Stimulated activated CD8-positive, alpha-beta memory T cell treated with anti-CD3 and anti-CD28 coated beads, Interleukin-15, amount 100 ng/mL, for 48 hours (primary cell): ENCODE measurements around the gene SERPINB6.
"Not testable (repeated sequence)": the region's sequence is repeated elsewhere in the genome, so short reads cannot be mapped to it uniquely, and the experiment has no call there.

Experiments
- DNase-seq, 2 donors: peaks; one replicate each; pipeline ENCODE4 v3.0.0-alpha.2; 2020; ENCODE audit warnings: low read depth in 2 of 2

The SERPINB6 gene

DNA sequence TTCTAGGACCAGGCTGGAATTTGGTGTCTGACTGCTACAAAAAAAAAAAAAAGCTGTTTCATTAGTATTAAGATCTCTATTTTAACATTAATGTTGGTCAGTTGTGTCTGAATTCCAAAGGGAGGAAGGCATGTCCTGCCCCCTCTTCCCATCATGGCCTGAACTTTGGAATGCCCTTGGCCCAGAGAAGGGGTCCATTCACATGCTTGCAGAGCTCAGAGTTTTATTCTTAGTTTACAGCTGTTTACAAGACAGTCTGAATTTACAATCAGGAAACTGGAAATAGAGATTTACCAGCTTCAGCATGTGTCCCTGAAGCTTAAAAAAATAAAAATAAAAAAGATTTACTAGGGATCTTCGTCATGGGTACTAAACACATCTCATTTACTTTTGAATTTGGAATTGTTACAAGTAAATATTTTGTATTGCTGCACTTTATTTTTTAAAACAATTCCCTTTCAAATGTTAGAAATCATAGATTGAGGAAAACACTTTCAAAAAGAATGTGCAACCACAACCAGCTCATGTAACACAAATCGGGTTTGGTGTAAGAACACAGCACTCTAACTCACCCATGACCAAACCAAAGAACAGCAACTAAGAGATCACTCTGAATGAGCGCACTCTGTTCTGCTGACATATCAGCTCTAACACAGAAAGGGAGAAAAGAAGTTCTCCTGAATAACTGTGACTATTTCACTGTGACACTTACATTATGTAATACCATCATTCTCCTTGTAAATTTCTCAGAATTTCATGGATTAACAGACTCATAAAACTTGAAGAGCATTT, 6.6 kb upstream of the SERPINB6 start:
- DNase-seq = no peak

DNA sequence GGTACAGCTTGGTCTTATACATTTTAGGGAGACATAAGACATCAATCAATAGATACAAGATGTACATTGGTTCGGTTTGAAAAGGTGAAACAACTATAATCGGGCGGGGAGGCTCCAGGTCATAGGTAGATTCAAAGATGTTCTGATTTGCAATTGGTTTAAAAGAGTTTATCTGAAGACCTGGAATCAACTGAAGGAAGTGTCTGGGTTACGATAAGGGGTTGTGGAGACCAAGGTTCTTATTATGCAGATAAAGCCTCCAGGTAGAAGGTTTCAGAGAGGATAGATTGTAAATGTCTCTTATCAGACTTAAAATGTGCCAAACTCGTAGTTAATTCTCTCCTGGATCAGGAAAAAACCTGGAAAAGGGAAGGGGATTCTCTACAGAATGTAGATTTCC, 5.9 kb upstream of the SERPINB6 start:
- no peak for DNase-seq

- no peak for DNase-seq
These were observed 5.3 kb upstream of the SERPINB6 start for GRCh38 chr6:2976571-2977085.

DNA sequence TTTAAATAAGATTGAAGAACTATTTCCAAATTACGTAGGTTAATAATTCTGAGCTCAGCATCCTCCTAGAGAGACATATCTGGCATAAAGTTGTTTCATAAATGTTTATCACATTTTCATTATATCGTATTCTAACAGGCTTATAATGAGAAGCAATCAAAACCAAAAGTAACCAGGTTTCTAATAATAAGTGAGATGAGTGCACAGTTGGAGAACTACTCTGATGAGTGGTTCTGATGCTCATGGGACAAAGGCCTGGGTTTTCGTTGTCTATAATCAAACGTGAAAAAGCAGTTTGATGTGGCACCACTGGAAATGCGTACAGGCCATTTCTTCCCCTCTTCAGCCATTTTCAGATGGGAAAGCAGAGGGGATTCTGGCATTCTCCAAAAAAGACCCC, 4.7 kb upstream of the SERPINB6 start:
- DNase-seq = no peak

DNA sequence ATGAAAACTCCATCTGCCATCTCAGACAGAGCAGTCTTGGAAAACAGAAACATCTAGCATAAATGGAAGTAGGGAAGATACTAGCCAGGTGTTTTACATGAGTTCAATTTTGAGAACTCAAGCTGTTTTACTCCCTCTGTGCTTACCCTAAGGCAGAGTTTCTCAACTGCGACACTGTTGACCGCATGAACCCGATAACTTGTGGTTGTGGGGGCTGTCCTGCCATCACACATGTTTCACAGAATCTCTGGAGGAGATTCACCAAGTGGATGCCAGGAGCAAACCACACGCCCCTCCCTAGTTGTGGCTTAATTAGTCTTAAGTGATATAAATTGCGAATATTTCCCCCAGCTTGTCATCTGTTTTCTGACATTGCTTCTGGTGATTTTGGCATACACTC, 2.3 kb upstream of the SERPINB6 start:
- no peak for DNase-seq

DNA sequence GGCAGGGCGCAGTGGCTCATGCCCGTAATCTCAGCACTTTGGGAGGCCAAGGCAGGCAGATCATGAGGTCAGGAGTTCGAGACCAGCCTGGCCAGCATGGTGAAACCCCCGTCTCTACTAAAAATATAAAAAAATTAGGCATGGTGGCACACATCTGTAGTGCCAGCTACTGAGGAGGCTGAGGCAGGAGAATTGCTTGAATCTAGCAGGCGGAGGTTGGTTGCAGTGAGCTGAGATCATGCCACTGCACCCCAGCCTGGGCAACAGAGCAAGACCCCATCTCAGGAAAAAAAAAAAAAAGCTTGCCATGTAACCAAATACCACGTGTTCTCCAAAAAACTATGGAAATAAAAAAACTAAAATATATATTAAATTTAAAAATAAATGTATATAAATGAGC, 1.8 kb upstream of the SERPINB6 start:
- not testable (repeated sequence) for DNase-seq

- DNase-seq = not testable (repeated sequence)
These were observed 1.3 kb upstream of the SERPINB6 start for GRCh38 chr6:2972685-2973084.

GRCh38 chr6:2972219-2972487, 786 bp upstream of the SERPINB6 start:
- DNase-seq = not testable (repeated sequence)

- DNase-seq = peak in 1 of 2 donors; percentile 36
These were observed 481 bp downstream of the SERPINB6 start for GRCh38 chr6:2970753-2971419.

GRCh38 chr6:2970034-2970685, 1.2 kb downstream of the SERPINB6 start:
- no peak for DNase-seq

GRCh38 chr6:2969549-2969948, 1.8 kb downstream of the SERPINB6 start:
- no peak for DNase-seq

DNA sequence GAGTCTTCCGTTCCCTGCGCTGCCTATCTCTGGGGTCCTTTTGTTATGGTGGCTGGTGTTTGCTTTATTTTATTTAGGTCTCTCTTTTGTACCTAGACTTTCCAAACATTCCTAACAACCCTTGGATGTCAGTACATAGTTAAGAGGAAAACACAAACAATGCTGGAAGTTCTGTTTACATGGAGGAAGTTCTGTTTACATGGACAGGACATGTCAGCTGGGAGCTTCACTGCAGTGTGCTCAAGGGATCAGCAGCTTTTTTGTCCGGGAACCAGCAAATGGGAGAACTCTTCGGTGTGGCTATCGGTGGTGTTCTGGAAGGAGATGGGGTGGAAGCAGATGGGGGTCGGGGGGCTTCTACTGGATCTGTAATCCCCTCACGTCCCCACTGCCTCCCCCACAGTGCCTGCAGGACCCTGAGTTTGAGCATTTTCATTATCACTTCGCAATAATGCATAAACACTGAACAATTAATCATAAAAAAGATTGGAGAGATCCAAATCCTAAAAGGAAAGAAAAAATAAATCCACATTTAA, 2.7 kb downstream of the SERPINB6 start:
- no peak for DNase-seq

GRCh38 chr6:2967936-2968335, 3.4 kb downstream of the SERPINB6 start:
- DNase-seq = no peak

DNA sequence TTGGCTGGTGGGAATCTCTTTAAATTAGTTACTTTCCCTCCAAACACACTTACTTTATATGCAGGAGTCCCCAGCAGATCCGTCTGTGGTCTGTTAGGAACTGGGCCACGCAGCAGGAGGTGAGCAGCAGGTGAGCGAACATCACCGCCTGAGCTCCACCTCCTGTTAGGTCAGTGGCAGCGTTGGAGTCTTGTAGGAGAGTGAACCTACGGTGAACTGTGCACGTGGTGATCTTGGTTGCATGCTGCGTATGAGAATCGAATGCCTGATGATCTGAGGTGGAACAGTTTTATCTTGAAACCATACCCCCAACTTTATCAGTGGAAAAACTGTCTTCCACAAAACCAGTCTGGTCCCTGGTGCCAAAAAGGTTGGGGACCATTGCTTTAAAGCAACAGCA, 5.0 kb downstream of the SERPINB6 start:
- no peak for DNase-seq

- no peak for DNase-seq
These were observed 6.4 kb downstream of the SERPINB6 start for GRCh38 chr6:2964793-2965505.

DNA sequence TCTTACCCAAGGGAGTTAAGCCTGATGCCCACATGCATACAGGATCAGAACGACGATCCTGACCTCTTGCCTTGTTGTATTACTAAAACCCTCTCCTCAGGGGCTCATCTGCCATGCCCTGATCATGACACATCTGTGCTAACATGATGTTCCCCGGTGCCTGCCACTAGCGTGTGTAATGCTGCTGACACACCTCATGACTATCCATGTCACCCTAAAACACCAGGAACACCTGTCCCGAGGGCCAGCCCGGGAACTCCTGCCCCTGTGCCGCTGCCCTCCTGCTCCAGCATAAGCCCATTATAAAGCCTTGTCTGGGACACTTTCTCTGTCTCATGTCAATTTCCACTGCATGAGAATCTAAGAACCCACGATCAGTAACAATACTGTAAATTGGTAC, 7.6 kb downstream of the SERPINB6 start:
- DNase-seq = no peak

DNA sequence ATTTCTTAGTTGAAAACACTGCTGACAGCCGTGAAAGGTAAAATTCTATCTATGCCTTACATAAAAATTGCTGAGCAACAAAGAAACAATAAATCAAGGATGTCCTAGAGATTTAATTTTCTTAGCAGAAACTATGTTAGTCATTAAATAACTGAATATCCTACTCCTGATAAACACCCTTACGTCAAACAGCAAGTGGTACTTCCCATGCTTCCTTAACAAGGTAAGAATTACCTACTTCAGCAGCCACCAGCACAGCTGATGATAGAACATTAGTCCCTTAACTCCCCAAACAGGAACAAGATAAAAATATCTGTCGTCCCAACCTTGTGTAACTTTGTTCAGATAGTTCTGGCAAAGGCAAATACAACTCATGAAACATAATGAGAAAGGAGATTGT, 8.7 kb downstream of the SERPINB6 start:
- no peak for DNase-seq

- DNase-seq = no peak
These were observed 9.4 kb downstream of the SERPINB6 start for GRCh38 chr6:2962004-2962403.

GRCh38 chr6:2961506-2961905, 9.9 kb downstream of the SERPINB6 start:
- DNase-seq = no peak

- DNase-seq = no peak
These were observed 10.4 kb downstream of the SERPINB6 start for GRCh38 chr6:2960935-2961334.

- DNase-seq = no peak
These were observed 11.3 kb downstream of the SERPINB6 start for GRCh38 chr6:2959909-2960719.
